GM23338 (cell line): ENCODE measurements around the gene MITF. TPM values are rescaled to one million over a fixed set of nuclear protein-coding genes. Genes with fewer than 3 reads are reported as not detected.

Experiments
- ATAC-seq: fragments of 200-7000 bp; cut with Tn5 transposase; 3 replicates; pipeline ENCODE4 v1.9.1; 2020
- DNase-seq: peaks from one replicate; pipeline ENCODE4 v3.0.0-alpha.2; 2015; ENCODE audit warnings: low spot score
- H2AFZ ChIP-seq: fragments of 200-600 bp; sonication (generic); 2 replicates; pipeline ENCODE4 v1.8.0; 2016; ENCODE audit warnings: antibody characterized with exemption, mild to moderate bottlenecking, moderate library complexity
- H3F3A ChIP-seq: fragments of 200-600 bp; sonication (generic); replicated peaks from 2 replicates; pipeline ENCODE4 v1.8.0; 2017; ENCODE audit warnings: antibody characterized with exemption, mixed run types, low read depth
- H3K27ac ChIP-seq: fragments of 200-600 bp; sonication (generic); 2 replicates; pipeline ENCODE4 v1.6.1; 2016; ENCODE audit warnings: low read depth
- H3K27me3 ChIP-seq: fragments of 200-600 bp; sonication (generic); 2 replicates; pipeline ENCODE4 v1.8.0; 2016; ENCODE audit warnings: mild to moderate bottlenecking, mixed run types, moderate library complexity; ENCODE audit not compliant: insufficient read depth
- H3K36me3 ChIP-seq: fragments of 200-600 bp; sonication (generic); 2 replicates; pipeline ENCODE4 v1.8.0; 2016; ENCODE audit warnings: mild to moderate bottlenecking; ENCODE audit not compliant: insufficient read depth
- H3K4me1 ChIP-seq: fragments of 200-600 bp; sonication (generic); 2 replicates; pipeline ENCODE4 v1.8.0; 2016; ENCODE audit warnings: mild to moderate bottlenecking, moderate library complexity; ENCODE audit not compliant: insufficient read depth
- H3K4me2 ChIP-seq: fragments of 200-600 bp; sonication (generic); 2 replicates; pipeline ENCODE4 v1.7.1; 2017; ENCODE audit warnings: mixed run types
- H3K4me3 ChIP-seq: fragments of 200-600 bp; sonication (generic); 2 replicates; pipeline ENCODE4 v1.6.1; 2016; ENCODE audit warnings: mixed run types
- H3K79me2 ChIP-seq: fragments of 200-600 bp; sonication (generic); replicated peaks from 2 replicates; pipeline ENCODE4 v1.8.0; 2017; ENCODE audit warnings: mild to moderate bottlenecking; ENCODE audit not compliant: insufficient read depth
- H3K9me2 ChIP-seq: fragments of 200-600 bp; sonication (generic); 2 replicates; pipeline ENCODE4 v1.8.0; 2017; ENCODE audit not compliant: insufficient read depth
- H4K20me1 ChIP-seq: fragments of 200-600 bp; sonication (generic); replicated peaks from 2 replicates; pipeline ENCODE4 v1.8.0; 2017; ENCODE audit warnings: mild to moderate bottlenecking; ENCODE audit not compliant: insufficient read depth
- H3K27ac Mint-ChIP-seq: 2 replicates; pipeline ENCODE4 v1.8.0; 2020; ENCODE audit warnings: inconsistent platforms, mild to moderate bottlenecking, moderate library complexity, mixed read lengths
- H3K27me3 Mint-ChIP-seq: 3 replicates; pipeline ENCODE4 v1.8.0; 2022; ENCODE audit warnings: low read depth, mild to moderate bottlenecking, moderate library complexity, mixed read lengths, inconsistent platforms; ENCODE audit not compliant: insufficient read depth, poor library complexity
- H3K36me3 Mint-ChIP-seq: 3 replicates; pipeline ENCODE4 v1.8.0; 2021; ENCODE audit warnings: low read depth, mild to moderate bottlenecking, inconsistent platforms, moderate library complexity, mixed read lengths
- H3K4me1 Mint-ChIP-seq: 3 replicates; pipeline ENCODE4 v1.8.0; 2020; ENCODE audit warnings: mild to moderate bottlenecking, inconsistent platforms, mixed read lengths
- H3K4me3 Mint-ChIP-seq: 3 replicates; pipeline ENCODE4 v1.8.0; 2021; ENCODE audit warnings: moderate library complexity, mild to moderate bottlenecking, inconsistent platforms, mixed read lengths
- H3K9me3 Mint-ChIP-seq: 3 replicates; pipeline ENCODE4 v1.8.0; 2020; ENCODE audit warnings: moderate library complexity, mild to moderate bottlenecking, inconsistent platforms, mixed read lengths
- CREB1 ChIP-seq: fragments of 250-450 bp; sonication (Bioruptor Pico); IDR thresholded peaks from 2 replicates; pipeline ENCODE4 v1.5.0; 2020; ENCODE audit warnings: low read depth, mild to moderate bottlenecking, moderate library complexity
- CTCF ChIP-seq, 2 experiments: fragments of 200-600 bp in 1 of 2; sonication (generic) in 1 of 2; conservative IDR thresholded peaks; 2 replicates each; pipeline versions ENCODE4 v1.5.1 to v1.6.1; 2016 to 2017; ENCODE audit warnings: antibody characterized with exemption in 2 of 2, low read depth in 2 of 2, mild to moderate bottlenecking in 2 of 2, moderate library complexity in 1 of 2
- ETS1 ChIP-seq: IDR thresholded peaks from 2 replicates; pipeline ENCODE4 v1.6.1; 2016; ENCODE audit warnings: antibody characterized with exemption
- EZH2 ChIP-seq: fragments of 200-600 bp; sonication (generic); IDR thresholded peaks from one replicate; pipeline ENCODE4 v1.8.0; 2017; ENCODE audit warnings: antibody characterized with exemption, mild to moderate bottlenecking, low read depth; ENCODE audit not compliant: unreplicated experiment
- JUNB ChIP-seq: IDR thresholded peaks from one replicate; pipeline ENCODE4 v1.6.1; 2016; ENCODE audit warnings: antibody characterized with exemption; ENCODE audit not compliant: unreplicated experiment
- NANOG ChIP-seq: IDR thresholded peaks from 2 replicates; pipeline ENCODE4 v1.6.1; 2016; ENCODE audit warnings: antibody characterized with exemption, borderline replicate concordance
- POLR2AphosphoS5 ChIP-seq: IDR thresholded peaks from 2 replicates; pipeline ENCODE4 v1.6.1; 2016; ENCODE audit warnings: antibody characterized with exemption, low read depth
- STAT1 ChIP-seq: IDR thresholded peaks from one replicate; pipeline ENCODE4 v1.6.1; 2016; ENCODE audit warnings: antibody characterized with exemption; ENCODE audit not compliant: unreplicated experiment
- ZNF114 ChIP-seq: fragments of 250-450 bp; sonication (Bioruptor Pico); IDR thresholded peaks from 2 replicates; pipeline ENCODE4 v1.5.0; 2020; ENCODE audit warnings: mild to moderate bottlenecking, moderate library complexity
- ZNF331 ChIP-seq: fragments of 250-450 bp; sonication (Bioruptor Pico); IDR thresholded peaks from 2 replicates; pipeline ENCODE4 v1.5.0; 2020; ENCODE audit warnings: low read depth, mild to moderate bottlenecking, moderate library complexity
- polyA plus RNA-seq: library from polyadenylated mRNA; unstranded; fragments of >200 nt; fragmentation: Nextera tagmentation; extraction: Ambion mirVana; gene quantifications from 2 replicates; pipeline ENCODE4 v1.2.1, GENCODE V29; 2016
- total RNA-seq: library from RNA; depleted of rRNA; stranded (reverse); fragments of >200 nt; shearing (Covaris generic); gene quantifications from 2 replicates; pipeline ENCODE4 v1.2.3, GENCODE V29; 2014

Gene MITF
- total and polyA plus RNA-seq, 2 experiments from 2014 or later = 1.9 to 2.4 TPM

GRCh38 chr3:69881051-69881450 is 141.8 kb downstream of the MITF start (continued):
- no peak for TF ChIP-seq ZNF331 (CRISPR knock-in tag)
- TF ChIP-seq NANOG = no peak
- no peak for TF ChIP-seq ZNF114 (CRISPR knock-in tag)
- TF ChIP-seq ETS1 = no peak
- TF ChIP-seq CTCF (conservative IDR thresholded peaks at IDR 0.05; ENCODE audit: low read depth in 2 of 2) = no peak

GRCh38 chr3:69881756-69882428 is 142.6 kb downstream of the MITF start:
- Mint-ChIP-seq H3K4me3 (no peak overlapping the region), H3K27me3 (no peaks in the 10 kb centered on the region), H3K27ac (no peak overlapping the region), H3K36me3 (no peaks in the 10 kb centered on the region), H3K4me1 (peaks cover 16% of the 10 kb centered on the region), H3K9me3 (no peaks in the 10 kb centered on the region)
- DNase-seq (no peak), ATAC-seq (no peak)
- Histone ChIP-seq H3K4me3 (no peak overlapping the region), H3K4me2 (no peak overlapping the region), H2AFZ (no peak overlapping the region), H3K79me2 (no peaks in the 10 kb centered on the region), H4K20me1 (no peaks in the 10 kb centered on the region), H3K27me3 (no peaks in the 10 kb centered on the region), H3K27ac (no peak overlapping the region), H3K36me3 (no peaks in the 10 kb centered on the region), H3K9me2 (no peaks in the 10 kb centered on the region), H3F3A (no peaks in the 10 kb centered on the region), H3K4me1 (peaks cover 10% of the 10 kb centered on the region; the same call in 1 of the 2 replicates)
- TF ChIP-seq CTCF (conservative IDR thresholded peaks at IDR 0.05; ENCODE audit: low read depth in 2 of 2) = no peak
- TF ChIP-seq JUNB = no peak
- no peak for TF ChIP-seq ZNF331 (CRISPR knock-in tag)

- H3K4me3 Mint-ChIP-seq = no peak overlapping the region
- ATAC-seq (no peak), DNase-seq (no peak)
- Histone ChIP-seq H3K4me3 (no peak overlapping the region), H3K27ac (no peak overlapping the region), H3F3A (no peaks in the 10 kb centered on the region), H3K9me2 (no peaks in the 10 kb centered on the region), H3K36me3 (no peaks in the 10 kb centered on the region), H3K27me3 (no peaks in the 10 kb centered on the region), H2AFZ (no peak overlapping the region), H3K4me2 (no peak overlapping the region), H4K20me1 (no peaks in the 10 kb centered on the region), H3K4me1 (peaks cover 14% of the 10 kb centered on the region; the same call in 1 of the 2 replicates), H3K79me2 (no peaks in the 10 kb centered on the region)
- H3K27ac Mint-ChIP-seq = no peak overlapping the region; the same call in 1 of the 2 replicates
- H3K9me3 Mint-ChIP-seq = no peaks in the 10 kb centered on the region
- peaks cover 18% of the 10 kb centered on the region for H3K4me1 Mint-ChIP-seq
- no peaks in the 10 kb centered on the region for H3K36me3 Mint-ChIP-seq
- H3K27me3 Mint-ChIP-seq = no peaks in the 10 kb centered on the region
- TF ChIP-seq CTCF (conservative IDR thresholded peaks at IDR 0.05; ENCODE audit: low read depth in 2 of 2) (no peak), ZNF331 (CRISPR knock-in tag) (no peak), POLR2AphosphoS5 (no peak), ZNF114 (CRISPR knock-in tag) (no peak), EZH2 (no peak), JUNB (no peak), CREB1 (CRISPR knock-in tag) (no peak), STAT1 (no peak)
These were observed 143.3 kb downstream of the MITF start for GRCh38 chr3:69882560-69882959.
